ENCODE data around the gene RNLS. TPM values are rescaled to one million over a fixed set of nuclear protein-coding genes. Genes with fewer than 3 reads are reported as not detected.
A peak's percentile ranks its signal among the peaks of the same experiment; 100 is the strongest.

RNLS gene
- total RNA-seq, 1 donor from 2014 or later: 24.7 TPM

GRCh38 chr10:88528201-88528600, 54.9 kb downstream of the RNLS start:
- no peak for DNase-seq (ENCODE audit: low read depth)
- H3K27me3 ChIP-seq (ENCODE audit: control insufficient read depth, insufficient read depth, low read length): no peaks in the 10 kb centered on the region
- no peaks in the 10 kb centered on the region for H3K36me3 ChIP-seq (ENCODE audit: control insufficient read depth, insufficient read depth, low read length)
- no peak for TF ChIP-seq CTCF (IDR thresholded peaks at IDR 0.05; ENCODE audit: insufficient read depth, low read length, poor library complexity, severe bottlenecking)
- no peak overlapping the region for H3K4me3 ChIP-seq (ENCODE audit: low read depth, low read length)

- Histone ChIP-seq H3K36me3 (ENCODE audit: control insufficient read depth, insufficient read depth, low read length) (no peaks in the 10 kb centered on the region), H3K4me3 (ENCODE audit: low read depth, low read length) (no peak overlapping the region), H3K27me3 (ENCODE audit: control insufficient read depth, insufficient read depth, low read length) (no peaks in the 10 kb centered on the region)
- no peak for TF ChIP-seq CTCF (IDR thresholded peaks at IDR 0.05; ENCODE audit: insufficient read depth, low read length, poor library complexity, severe bottlenecking)
- DNase-seq (ENCODE audit: low read depth): no peak
Measured at GRCh38 chr10:88527245-88527644, 55.9 kb downstream of the RNLS start.

- TF ChIP-seq CTCF (IDR thresholded peaks at IDR 0.05; ENCODE audit: insufficient read depth, low read length, poor library complexity, severe bottlenecking): no peak
- H3K4me3 ChIP-seq (ENCODE audit: low read depth, low read length): no peak overlapping the region
- DNase-seq (ENCODE audit: low read depth): no peak
- no peaks in the 10 kb centered on the region for H3K36me3 ChIP-seq (ENCODE audit: control insufficient read depth, insufficient read depth, low read length)
- no peaks in the 10 kb centered on the region for H3K27me3 ChIP-seq (ENCODE audit: control insufficient read depth, insufficient read depth, low read length)
Measured at GRCh38 chr10:88526501-88527105, 56.5 kb downstream of the RNLS start.

GRCh38 chr10:88525371-88526069, 57.6 kb downstream of the RNLS start:
- no peak for TF ChIP-seq CTCF (IDR thresholded peaks at IDR 0.05; ENCODE audit: insufficient read depth, low read length, poor library complexity, severe bottlenecking)
- DNase-seq (ENCODE audit: low read depth): peak; percentile 60
- Histone ChIP-seq H3K36me3 (ENCODE audit: control insufficient read depth, insufficient read depth, low read length) (no peaks in the 10 kb centered on the region), H3K4me3 (ENCODE audit: low read depth, low read length) (no peak overlapping the region), H3K27me3 (ENCODE audit: control insufficient read depth, insufficient read depth, low read length) (no peaks in the 10 kb centered on the region)

- no peak for DNase-seq (ENCODE audit: low read depth)
- Histone ChIP-seq H3K36me3 (ENCODE audit: control insufficient read depth, insufficient read depth, low read length) (no peaks in the 10 kb centered on the region), H3K4me3 (ENCODE audit: low read depth, low read length) (no peak overlapping the region), H3K27me3 (ENCODE audit: control insufficient read depth, insufficient read depth, low read length) (no peaks in the 10 kb centered on the region)
- TF ChIP-seq CTCF (IDR thresholded peaks at IDR 0.05; ENCODE audit: insufficient read depth, low read length, poor library complexity, severe bottlenecking): peak; percentile 8
Measured at GRCh38 chr10:88523739-88524400, 59.2 kb downstream of the RNLS start.
